H1 (cell line): ENCODE measurements around the gene FBXW8.

Experiments used
- BRCA1 ChIP-seq: IDR thresholded peaks from 2 replicates; pipeline ENCODE4 v1.6.1; 2012; ENCODE audit warnings: low read depth, low read length, improper control_type of control experiment
- CEBPB ChIP-seq: IDR thresholded peaks from 2 replicates; pipeline ENCODE4 v1.6.1; 2012; ENCODE audit warnings: low read depth, low read length
- CHD2 ChIP-seq: IDR thresholded peaks from 2 replicates; pipeline ENCODE4 v1.6.1; 2012; ENCODE audit warnings: low read length, improper control_type of control experiment
- CTCF ChIP-seq, 3 experiments: IDR thresholded peaks; 1 replicate in 2 of 3; 2 replicates in 1 of 3; pipeline versions ENCODE4 v1.5.1 to v1.6.1; 2011; ENCODE audit warnings: low read length in 3 of 3, mild to moderate bottlenecking in 3 of 3, inconsistent platforms in 2 of 3, low read depth in 1 of 3, moderate library complexity in 1 of 3; ENCODE audit not compliant: insufficient read depth in 1 of 3; ENCODE audit errors: control extremely low read depth in 1 of 3
- EGR1 ChIP-seq: IDR thresholded peaks from 2 replicates; pipeline ENCODE4 v1.6.1; 2011; ENCODE audit warnings: low read depth, low read length, borderline replicate concordance
- EP300 ChIP-seq, 2 experiments: IDR thresholded peaks; 1 replicate in 1 of 2; 2 replicates in 1 of 2; pipeline ENCODE4 v1.6.1; 2011 to 2012; ENCODE audit warnings: low read depth in 2 of 2, low read length in 2 of 2, mild to moderate bottlenecking in 2 of 2, borderline replicate concordance in 1 of 2, inconsistent platforms in 1 of 2, moderate library complexity in 1 of 2
- HDAC6 ChIP-seq: IDR thresholded peaks from one replicate; pipeline ENCODE4 v1.7.1; 2012; ENCODE audit warnings: low read depth, mild to moderate bottlenecking, inconsistent platforms, low read length, moderate library complexity
- JUN ChIP-seq: IDR thresholded peaks from 2 replicates; pipeline ENCODE4 v1.6.1; 2011; ENCODE audit warnings: low read depth, mild to moderate bottlenecking, improper control_type of control experiment, low read length
- TAF1 ChIP-seq: IDR thresholded peaks from 2 replicates; pipeline ENCODE4 v1.6.1; 2011; ENCODE audit warnings: mild to moderate bottlenecking, low read depth, low read length
- TEAD4 ChIP-seq: IDR thresholded peaks from 2 replicates; pipeline ENCODE4 v1.6.1; 2012; ENCODE audit warnings: low read depth, low read length, inconsistent platforms, mixed read lengths

GRCh38 chr12:116943419-116944372 is 32.9 kb downstream of the FBXW8 start:
- TF ChIP-seq CEBPB (no peak), TAF1 (no peak), CTCF (IDR thresholded peaks at IDR 0.05; ENCODE audit: control extremely low read depth in 1 of 3, insufficient read depth in 1 of 3, low read depth in 1 of 3, low read length in 3 of 3) (no peak), CHD2 (no peak), EGR1 (no peak), BRCA1 (no peak), HDAC6 (no peak), TEAD4 (no peak), EP300 (IDR thresholded peaks at IDR 0.05; ENCODE audit: borderline replicate concordance in 1 of 2, low read depth in 2 of 2, low read length in 2 of 2) (no peak), JUN (no peak)
